PC-3 (cell line): ENCODE measurements around the gene RPS16. TPM values are rescaled to one million over a fixed set of nuclear protein-coding genes. Genes with fewer than 3 reads are reported as not detected.

ENCODE experiments used
- ATAC-seq: fragments of 200-7000 bp; cut with Tn5 transposase; 2 replicates; pipeline ENCODE4 v1.9.1; 2020; ENCODE audit warnings: mild to moderate bottlenecking, moderate library complexity
- BruUV-seq: library from RNA; stranded (reverse); fragments of 400-500 nt; replicated peaks from 2 replicates; lab custom pipeline; 2021; lab: Mats Ljungman, UMichigan
- CTCF ChIA-PET: fragments of 300-600 bp; sonication (Branson Sonifier 250); formaldehyde crosslinking; loops from one replicate; lab custom pipeline; 2022; ENCODE audit warnings: antibody characterized with exemption; lab: Charles Lee
- POLR2A ChIA-PET: fragments of 300-600 bp; sonication (Branson Sonifier 250); formaldehyde crosslinking; loops from one replicate; lab custom pipeline; 2022; ENCODE audit warnings: antibody characterized with exemption; ENCODE audit not compliant: unreplicated experiment; lab: Charles Lee
- DNase-seq: peaks from one replicate; pipeline ENCODE4 v3.0.0-alpha.2; 2015
- H2AFZ ChIP-seq: fragments of 300-600 bp; sonication (generic); 2 replicates; pipeline ENCODE4 v1.6.0; 2016; ENCODE audit warnings: antibody characterized with exemption, low read length
- H3F3A ChIP-seq: fragments of 300-600 bp; sonication (generic); one replicate; pipeline ENCODE4 v1.6.0; 2017; ENCODE audit warnings: antibody characterized with exemption, low read length, control low read depth, mild to moderate bottlenecking; ENCODE audit not compliant: unreplicated experiment
- H3K27ac ChIP-seq: fragments of 300-600 bp; sonication (generic); 2 replicates; pipeline ENCODE4 v1.5.1; 2016; ENCODE audit warnings: mild to moderate bottlenecking, low read length
- H3K27me3 ChIP-seq: fragments of 300-600 bp; sonication (generic); 2 replicates; pipeline ENCODE4 v1.6.1; 2016; ENCODE audit warnings: low read length, mixed read lengths
- H3K36me3 ChIP-seq: fragments of 300-600 bp; sonication (generic); 2 replicates; pipeline ENCODE4 v1.6.1; 2016; ENCODE audit warnings: low read depth, mixed run types, low read length, mixed read lengths
- H3K4me1 ChIP-seq: fragments of 300-600 bp; sonication (generic); 2 replicates; pipeline ENCODE4 v1.5.1; 2016; ENCODE audit warnings: low read length; ENCODE audit not compliant: insufficient read depth
- H3K4me2 ChIP-seq: fragments of 300-600 bp; sonication (generic); 2 replicates; pipeline ENCODE4 v1.6.0; 2016; ENCODE audit warnings: low read length
- H3K4me3 ChIP-seq: fragments of 300-600 bp; sonication (generic); 2 replicates; pipeline ENCODE4 v1.5.1; 2016; ENCODE audit warnings: mild to moderate bottlenecking, low read length, mixed read lengths
- H3K79me2 ChIP-seq: fragments of 300-600 bp; sonication (generic); 2 replicates; pipeline ENCODE4 v1.6.1; 2017; ENCODE audit warnings: low read length, mixed read lengths
- H3K9ac ChIP-seq: fragments of 300-600 bp; sonication (generic); 2 replicates; pipeline ENCODE4 v1.6.0; 2016; ENCODE audit warnings: mild to moderate bottlenecking, low read length
- H3K9me2 ChIP-seq: fragments of 300-600 bp; sonication (generic); replicated peaks from 2 replicates; pipeline ENCODE4 v1.6.1; 2016; ENCODE audit warnings: mixed run types, low read length, mixed read lengths
- H3K9me3 ChIP-seq: fragments of 300-600 bp; sonication (generic); 2 replicates; pipeline ENCODE4 v1.6.1; 2016; ENCODE audit warnings: low read length, mixed read lengths
- H4K20me1 ChIP-seq: fragments of 300-600 bp; sonication (generic); 2 replicates; pipeline ENCODE4 v1.6.1; 2016; ENCODE audit warnings: low read length, mixed read lengths
- CTCF ChIP-seq: fragments of 300-600 bp; sonication (generic); conservative IDR thresholded peaks from 2 replicates; pipeline ENCODE4 v1.5.1; 2017; ENCODE audit warnings: antibody characterized with exemption, low read depth, mild to moderate bottlenecking, low read length
- EZH2 ChIP-seq: fragments of 300-600 bp; sonication (generic); IDR thresholded peaks from one replicate; pipeline ENCODE4 v1.6.1; 2017; ENCODE audit warnings: antibody characterized with exemption, mild to moderate bottlenecking, low read length; ENCODE audit not compliant: unreplicated experiment
- EZH2phosphoT487 ChIP-seq: fragments of 300-600 bp; sonication (generic); IDR thresholded peaks from 2 replicates; pipeline ENCODE4 v1.6.1; 2018; ENCODE audit warnings: mild to moderate bottlenecking, antibody characterized with exemption, low read length, borderline replicate concordance
- intact Hi-C: fragments of 100-400 bp; cut with micrococcal nuclease; formaldehyde crosslinking; loops from 2 replicates; pipeline ENCODE4 v1.9.0; 2023
- microRNA-seq: library from miRNA; unstranded; fragments of <30 nt; microRNA quantifications from one replicate; pipeline ENCODE4 v1.1.0, GENCODE V29; 2020; ENCODE audit not compliant: unreplicated experiment
- total RNA-seq: library from RNA; depleted of rRNA; stranded (reverse); fragments of >200 nt; gene quantifications from 2 replicates; pipeline ENCODE4 v1.2.3, GENCODE V29; 2014; rRNA removed

Gene RPS16
- total RNA-seq, 1 experiment from 2014 or later, result 418 TPM

DNA sequence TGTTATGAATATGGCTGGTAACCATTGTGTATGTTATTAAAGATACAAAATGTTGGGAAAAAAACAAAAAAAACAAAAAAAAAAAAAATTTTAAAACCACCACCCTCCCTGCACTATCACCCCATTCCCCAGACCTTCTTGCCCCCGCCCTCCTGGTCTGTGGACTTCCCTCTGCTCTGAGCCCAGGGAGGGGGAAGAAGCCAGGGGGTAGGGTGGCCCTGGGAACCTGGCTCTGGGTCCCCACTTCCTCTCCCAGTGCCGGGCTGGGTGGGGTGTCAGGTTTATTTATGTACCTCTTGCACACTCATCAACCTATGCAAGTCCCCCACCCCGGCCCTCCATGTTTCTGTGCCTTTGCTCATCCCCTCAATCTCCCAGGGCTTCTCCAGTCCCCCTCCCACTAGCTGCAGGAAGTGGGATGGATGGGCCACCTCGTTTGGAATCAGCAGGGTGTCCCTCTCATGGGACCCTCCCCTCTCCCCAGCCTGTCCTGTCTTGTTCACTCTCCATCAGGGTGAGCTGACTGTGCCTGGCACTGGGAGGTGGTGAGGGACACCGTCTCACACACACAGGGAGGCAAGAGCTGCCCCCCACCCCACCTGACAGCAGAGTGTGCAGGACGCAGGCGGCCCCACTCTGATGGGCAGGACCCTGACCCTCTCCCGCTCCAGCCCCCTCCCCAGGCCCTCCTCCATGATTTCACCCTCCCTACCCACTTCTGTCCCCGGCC, 50.7 kb downstream of the RPS16 start:
- Histone ChIP-seq H3K4me2 (no peak overlapping the region), H3K27me3 (no peaks in the 10 kb centered on the region), H2AFZ (no peak overlapping the region), H3K9me3 (no peaks in the 10 kb centered on the region), H3K9ac (no peak overlapping the region), H3K79me2 (peaks cover 8% of the 10 kb centered on the region), H4K20me1 (no peaks in the 10 kb centered on the region), H3K9me2 (no peaks in the 10 kb centered on the region), H3K4me1 (peaks cover 5% of the 10 kb centered on the region; the same call in 1 of the 2 replicates), H3K4me3 (no peak overlapping the region), H3F3A (no peaks in the 10 kb centered on the region), H3K27ac (no peak overlapping the region), H3K36me3 (no peaks in the 10 kb centered on the region; the same call in none of the 2 replicates)
- intact Hi-C loops, result no loop called here
- CTCF ChIA-PET, result no interaction called here
- BruUV-seq, result TSS peak; percentile 23
- TF ChIP-seq EZH2 (no peak), EZH2phosphoT487 (no peak), CTCF (no peak)
- POLR2A ChIA-PET, result no interaction called here
- ATAC-seq (no peak), DNase-seq (no peak)

Small RNA genes lying within 50 kb of the gene (microRNA-seq; reads per million reads assigned to microRNA genes)
- gene MIR4530, result not detected

Other genes with a start within 250 kb of the RPS16 start
- 2.2 and 6.2 TPM in 2 replicates for gene NCCRP1, start 239.0 kb downstream of the RPS16 start, total RNA-seq
- gene SYCN, start 231.7 kb downstream of the RPS16 start, total RNA-seq, result not detected in 2 replicates
- gene IFNL3, start 190.9 kb downstream of the RPS16 start, total RNA-seq, result not detected in 2 replicates
- gene IFNL4, start 187.1 kb downstream of the RPS16 start, total RNA-seq, result not detected in 2 replicates
- gene IFNL2, start 167.6 kb downstream of the RPS16 start, total RNA-seq, result not detected in 2 replicates
- not detected in 2 replicates for gene IFNL1, start 139.5 kb downstream of the RPS16 start, total RNA-seq
- gene LRFN1, start 115.1 kb downstream of the RPS16 start, total RNA-seq, result 3.6 and 6.7 TPM in 2 replicates
- 0.36 TPM in 1 of 2 replicates, not detected in the other for gene GMFG, start 99.9 kb downstream of the RPS16 start, total RNA-seq
- gene SAMD4B, start 93.5 kb downstream of the RPS16 start, total RNA-seq, result 80.4 and 93.8 TPM in 2 replicates
- 50.7 and 56.6 TPM in 2 replicates for gene PAF1, start 44.8 kb downstream of the RPS16 start, total RNA-seq
- gene MED29, start 44.6 kb downstream of the RPS16 start, total RNA-seq, result 17.0 and 30.1 TPM in 2 replicates
- 32.7 and 68.4 TPM in 2 replicates for gene ZFP36, start 29.1 kb downstream of the RPS16 start, total RNA-seq
- gene PLEKHG2, start 23.3 kb downstream of the RPS16 start, total RNA-seq, result 8.3 and 10.6 TPM in 2 replicates
- gene SUPT5H, start 9.6 kb upstream of the RPS16 start, total RNA-seq, result 59.9 and 95.0 TPM in 2 replicates
- gene TIMM50, start 44.9 kb upstream of the RPS16 start, total RNA-seq, result 97.2 and 123 TPM in 2 replicates
- 7.2 and 8.7 TPM in 2 replicates for gene DLL3, start 63.0 kb upstream of the RPS16 start, total RNA-seq
- not detected in 2 replicates for gene SELENOV, start 79.2 kb upstream of the RPS16 start, total RNA-seq
- 2.1 and 3.5 TPM in 2 replicates for gene EID2B, start 96.9 kb upstream of the RPS16 start, total RNA-seq
- gene EID2, start 104.2 kb upstream of the RPS16 start, total RNA-seq, result 11.3 and 22.9 TPM in 2 replicates
- not detected in 2 replicates for gene LGALS13, start 166.6 kb upstream of the RPS16 start, total RNA-seq
- not detected in 2 replicates for gene LGALS16, start 220.0 kb upstream of the RPS16 start, total RNA-seq